Measurements from ENCODE around the gene ATG9B.

ATG9B gene

GRCh38 chr7:150997075-150997511 is 27.2 kb downstream of the ATG9B start:
- Mint-ChIP-seq H3K4me1 (ENCODE audit: low read depth) (no peaks in the 10 kb centered on the region), H3K36me3 (ENCODE audit: low read depth) (no peaks in the 10 kb centered on the region), H3K27me3 (ENCODE audit: low read depth) (no peaks in the 10 kb centered on the region), H3K4me3 (no peak overlapping the region), H3K9me3 (no peaks in the 10 kb centered on the region), H3K27ac (no peak overlapping the region)

DNA sequence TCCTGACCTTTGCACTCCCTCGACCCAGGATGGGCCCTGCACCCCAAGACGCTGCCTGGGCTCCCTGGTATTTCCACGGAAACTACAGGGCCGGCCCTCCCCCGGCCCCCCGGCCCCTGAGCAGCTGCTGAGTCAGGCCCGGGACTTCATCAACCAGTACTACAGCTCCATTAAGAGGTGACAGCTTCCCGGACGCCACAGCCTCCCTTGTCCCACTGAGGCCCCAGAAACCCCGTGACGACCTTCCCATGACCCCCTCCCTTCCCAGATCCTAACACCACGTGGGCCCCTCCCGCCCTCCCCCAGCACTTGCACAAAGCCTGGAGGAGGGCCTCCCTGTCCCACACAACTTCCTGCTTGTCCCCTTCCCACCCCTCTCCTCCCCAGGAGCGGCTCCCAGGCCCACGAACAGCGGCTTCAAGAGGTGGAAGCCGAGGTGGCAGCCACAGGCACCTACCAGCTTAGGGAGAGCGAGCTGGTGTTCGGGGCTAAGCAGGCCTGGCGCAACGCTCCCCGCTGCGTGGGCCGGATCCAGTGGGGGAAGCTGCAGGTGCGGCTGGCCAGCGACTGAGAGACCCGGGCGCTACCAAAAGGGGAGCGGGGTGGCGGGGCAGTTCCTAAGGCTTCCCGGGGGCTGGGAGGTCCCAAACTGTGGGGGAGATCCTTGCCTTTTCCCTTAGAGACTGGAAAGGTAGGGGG is 27.8 kb downstream of the ATG9B start:
- Mint-ChIP-seq H3K4me3 (no peak overlapping the region), H3K36me3 (ENCODE audit: low read depth) (no peaks in the 10 kb centered on the region), H3K27me3 (ENCODE audit: low read depth) (no peaks in the 10 kb centered on the region), H3K27ac (no peak overlapping the region), H3K4me1 (ENCODE audit: low read depth) (no peaks in the 10 kb centered on the region), H3K9me3 (no peaks in the 10 kb centered on the region)

DNA sequence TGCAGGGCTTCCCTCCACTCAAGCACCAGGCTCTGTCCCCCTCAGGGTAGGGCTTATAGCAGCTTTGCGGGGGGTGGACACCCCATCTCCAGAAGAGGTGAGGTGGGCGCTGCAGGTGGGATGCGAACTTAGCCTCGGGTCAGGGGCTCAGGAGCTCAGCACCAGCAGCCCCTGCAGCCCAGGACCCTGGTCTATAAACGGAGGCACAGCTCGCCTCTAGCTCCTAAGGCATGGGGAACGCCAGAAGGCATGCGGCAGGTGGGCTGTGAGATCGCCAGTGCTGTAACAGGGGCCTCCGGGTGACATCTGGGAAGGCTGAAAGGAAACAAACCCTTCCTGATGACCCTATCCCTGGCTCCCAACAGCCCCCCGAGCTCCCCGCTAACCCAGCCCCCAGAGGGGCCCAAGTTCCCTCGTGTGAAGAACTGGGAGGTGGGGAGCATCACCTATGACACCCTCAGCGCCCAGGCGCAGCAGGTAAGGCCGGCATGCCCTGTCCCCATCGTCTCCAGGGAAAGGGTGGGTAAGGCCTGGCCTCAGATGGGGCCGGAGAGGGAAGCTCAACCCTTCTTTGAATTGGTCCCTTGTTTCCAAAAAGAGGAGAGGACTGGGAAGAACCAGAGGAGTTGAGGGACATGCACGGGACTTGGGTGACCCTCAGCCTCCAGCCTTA is 29.3 kb downstream of the ATG9B start:
- Mint-ChIP-seq H3K27me3 (ENCODE audit: low read depth) (no peaks in the 10 kb centered on the region), H3K27ac (no peak overlapping the region), H3K9me3 (peaks cover 9% of the 10 kb centered on the region), H3K4me3 (no peak overlapping the region), H3K36me3 (ENCODE audit: low read depth) (no peaks in the 10 kb centered on the region), H3K4me1 (ENCODE audit: low read depth) (no peaks in the 10 kb centered on the region)

DNA sequence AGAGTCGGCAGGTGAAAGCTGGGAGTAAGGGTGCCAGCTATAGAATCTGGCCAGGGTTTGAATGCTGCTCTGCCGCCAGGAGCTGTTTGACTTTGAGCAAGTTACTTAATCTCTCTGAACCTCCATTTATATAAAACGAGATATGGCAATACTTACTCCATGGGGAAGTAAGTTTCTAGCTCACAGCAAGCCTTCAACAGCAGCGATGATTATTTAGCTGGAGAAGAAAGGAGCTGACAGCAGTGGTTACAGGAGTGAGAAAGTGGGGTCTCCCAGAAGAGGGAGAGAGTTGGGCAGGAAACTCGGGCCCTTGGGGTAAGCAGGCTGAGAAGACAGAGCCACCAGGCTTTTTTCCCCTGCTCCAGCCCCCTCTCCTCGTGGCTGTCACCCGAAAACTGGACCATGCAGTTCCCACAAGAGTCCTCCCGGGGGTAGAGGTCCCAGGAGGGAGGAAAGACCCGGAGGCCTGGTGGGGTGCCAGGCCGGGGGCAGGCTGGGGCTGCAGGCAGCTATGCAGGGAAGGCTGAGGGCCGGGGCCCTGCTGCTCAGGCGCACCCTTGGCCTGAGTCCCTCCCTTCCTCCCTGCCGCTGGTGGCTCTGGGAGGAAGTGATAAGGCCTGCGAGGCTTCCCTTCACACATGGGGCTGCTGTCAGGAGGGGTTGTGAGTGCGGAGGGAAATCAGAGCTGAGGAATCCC is 30.0 kb downstream of the ATG9B start:
- Mint-ChIP-seq H3K27ac (no peak overlapping the region), H3K27me3 (ENCODE audit: low read depth) (no peaks in the 10 kb centered on the region), H3K4me3 (no peak overlapping the region), H3K9me3 (peaks cover 9% of the 10 kb centered on the region), H3K36me3 (ENCODE audit: low read depth) (no peaks in the 10 kb centered on the region), H3K4me1 (ENCODE audit: low read depth) (no peaks in the 10 kb centered on the region)

- Mint-ChIP-seq H3K27me3 (ENCODE audit: low read depth) (peaks cover under 1% of the 10 kb centered on the region), H3K4me3 (no peak overlapping the region), H3K36me3 (ENCODE audit: low read depth) (no peaks in the 10 kb centered on the region), H3K9me3 (peaks cover 9% of the 10 kb centered on the region), H3K27ac (no peak overlapping the region), H3K4me1 (ENCODE audit: low read depth) (peaks cover 7% of the 10 kb centered on the region)
These were observed 30.8 kb downstream of the ATG9B start for GRCh38 chr7:150993511-150993910.

DNA sequence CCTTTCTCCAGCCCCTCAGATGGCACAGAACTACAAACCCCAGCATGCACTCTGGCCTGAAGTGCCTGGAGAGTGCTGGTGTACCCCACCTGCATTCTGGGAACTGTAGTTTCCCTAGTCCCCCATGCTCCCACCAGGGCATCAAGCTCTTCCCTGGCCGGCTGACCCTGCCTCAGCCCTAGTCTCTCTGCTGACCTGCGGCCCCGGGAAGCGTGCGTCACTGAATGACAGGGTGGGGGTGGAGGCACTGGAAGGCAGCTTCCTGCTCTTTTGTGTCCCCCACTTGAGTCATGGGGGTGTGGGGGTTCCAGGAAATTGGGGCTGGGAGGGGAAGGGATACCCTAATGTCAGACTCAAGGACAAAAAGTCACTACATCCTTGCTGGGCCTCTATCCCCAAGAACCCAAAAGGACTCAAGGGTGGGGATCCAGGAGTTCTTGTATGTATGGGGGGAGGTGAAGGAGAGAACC is 31.4 kb downstream of the ATG9B start:
- Mint-ChIP-seq H3K4me3 (no peak overlapping the region), H3K4me1 (ENCODE audit: low read depth) (peaks cover 13% of the 10 kb centered on the region), H3K27me3 (ENCODE audit: low read depth) (peaks cover 6% of the 10 kb centered on the region), H3K9me3 (peaks cover 9% of the 10 kb centered on the region), H3K27ac (no peak overlapping the region), H3K36me3 (ENCODE audit: low read depth) (no peaks in the 10 kb centered on the region)

GRCh38 chr7:150992051-150992640 is 32.1 kb downstream of the ATG9B start:
- Mint-ChIP-seq H3K27ac (no peak overlapping the region), H3K36me3 (ENCODE audit: low read depth) (no peaks in the 10 kb centered on the region), H3K4me1 (ENCODE audit: low read depth) (peaks cover 15% of the 10 kb centered on the region), H3K4me3 (no peak overlapping the region), H3K9me3 (peaks cover 9% of the 10 kb centered on the region), H3K27me3 (ENCODE audit: low read depth) (peaks cover 6% of the 10 kb centered on the region)

- Mint-ChIP-seq H3K27me3 (ENCODE audit: low read depth) (peaks cover 13% of the 10 kb centered on the region), H3K36me3 (ENCODE audit: low read depth) (no peaks in the 10 kb centered on the region), H3K4me1 (ENCODE audit: low read depth) (peaks cover 19% of the 10 kb centered on the region), H3K9me3 (peaks cover 9% of the 10 kb centered on the region), H3K27ac (no peak within 1 kb of the TSS), H3K4me3 (no peak within 1 kb of the TSS)
These were observed 33.7 kb downstream of the ATG9B start, which contains the start of gene NOS3 for GRCh38 chr7:150990416-150991186. TSS of gene NOS3 (plus strand) at chr7:150991017. CDS start at chr7:150993804, 2,787 bp downstream.

DNA sequence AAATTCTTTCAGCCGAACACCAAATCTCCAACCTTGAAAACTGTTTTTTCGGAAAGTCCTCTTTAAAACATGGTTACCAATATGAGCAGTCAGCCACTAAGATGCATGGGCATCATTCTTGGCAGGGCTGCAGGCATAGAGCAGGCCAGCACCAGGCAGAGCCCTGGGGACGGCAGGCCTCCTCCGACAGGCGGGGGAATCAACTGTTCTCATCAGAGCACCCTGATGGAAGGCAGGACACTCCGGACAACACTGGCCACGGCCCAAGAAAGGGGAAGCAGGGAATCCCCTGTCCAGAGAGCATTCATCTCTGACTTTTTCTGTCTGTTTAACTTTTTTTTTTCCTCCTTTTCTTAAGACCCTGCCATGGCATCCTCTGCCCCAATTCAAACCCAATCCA is 34.8 kb downstream of the ATG9B start:
- peaks cover 9% of the 10 kb centered on the region for H3K9me3 Mint-ChIP-seq
- H3K27me3 Mint-ChIP-seq (ENCODE audit: low read depth) = peaks cover 21% of the 10 kb centered on the region
- H3K4me3 Mint-ChIP-seq = no peak overlapping the region
- H3K27ac Mint-ChIP-seq = peak overlapping the region; percentile 32
- H3K36me3 Mint-ChIP-seq (ENCODE audit: low read depth) = no peaks in the 10 kb centered on the region
- peaks cover 19% of the 10 kb centered on the region for H3K4me1 Mint-ChIP-seq (ENCODE audit: low read depth)

DNA sequence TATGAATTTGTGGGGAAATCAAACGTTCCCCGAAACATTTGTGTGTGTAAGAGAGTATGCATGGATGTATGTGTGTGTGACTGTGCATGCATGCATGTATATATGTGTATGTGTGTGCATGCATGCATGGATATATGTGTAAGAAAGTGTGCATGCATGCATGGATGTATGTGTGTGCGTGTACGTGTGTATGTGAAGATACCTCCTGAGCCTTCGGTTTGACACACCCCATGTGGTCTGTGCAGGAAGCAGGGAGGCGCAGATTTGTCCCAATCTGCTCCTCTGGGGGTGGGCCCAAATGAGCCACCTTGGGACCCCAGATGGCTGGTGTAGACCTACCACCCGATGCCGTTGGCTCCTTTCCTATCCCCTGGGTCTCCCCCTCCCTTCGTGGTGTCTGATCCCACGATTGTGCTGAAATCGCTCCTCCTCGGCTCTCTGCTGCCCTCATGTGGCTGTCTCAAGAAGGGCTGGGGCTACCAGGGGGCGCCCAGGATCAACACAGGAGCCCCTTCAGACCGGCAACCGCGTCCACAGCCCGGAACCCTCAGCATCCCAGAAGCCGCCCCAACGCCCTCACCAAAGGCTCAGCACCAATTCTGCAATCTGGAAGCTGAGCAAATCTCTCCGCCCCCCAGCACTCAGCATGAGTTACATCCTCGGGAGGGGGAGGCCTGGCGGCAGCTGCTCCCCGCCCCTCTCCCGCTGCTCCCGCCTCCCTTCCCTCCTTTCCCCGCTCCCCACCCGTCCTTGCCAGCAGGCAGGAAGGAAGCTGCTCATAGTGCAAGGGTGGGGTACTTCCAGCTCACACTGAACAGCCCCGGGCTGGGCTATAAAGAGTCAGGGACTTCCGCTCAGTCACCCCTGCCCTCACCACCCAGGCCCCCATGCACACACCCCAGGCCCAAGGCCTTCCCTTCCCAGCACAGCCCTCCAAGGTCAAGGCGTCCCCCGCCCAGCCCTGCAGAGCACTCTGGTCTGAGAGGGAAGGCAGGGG is 35.8 kb downstream of the ATG9B start:
- H3K9me3 Mint-ChIP-seq = peaks cover 9% of the 10 kb centered on the region
- H3K27me3 Mint-ChIP-seq (ENCODE audit: low read depth) = peaks cover 30% of the 10 kb centered on the region
- no peaks in the 10 kb centered on the region for H3K36me3 Mint-ChIP-seq (ENCODE audit: low read depth)
- H3K4me1 Mint-ChIP-seq (ENCODE audit: low read depth) = peaks cover 19% of the 10 kb centered on the region
- H3K4me3 Mint-ChIP-seq = peak overlapping the region; percentile 47
- H3K27ac Mint-ChIP-seq = no peak overlapping the region

- Mint-ChIP-seq H3K4me1 (ENCODE audit: low read depth) (peaks cover 19% of the 10 kb centered on the region), H3K36me3 (ENCODE audit: low read depth) (no peaks in the 10 kb centered on the region), H3K4me3 (no peak overlapping the region), H3K27ac (no peak overlapping the region), H3K9me3 (peaks cover 9% of the 10 kb centered on the region), H3K27me3 (ENCODE audit: low read depth) (peaks cover 49% of the 10 kb centered on the region)
These were observed 37.7 kb downstream of the ATG9B start for GRCh38 chr7:150986556-150986955.

DNA sequence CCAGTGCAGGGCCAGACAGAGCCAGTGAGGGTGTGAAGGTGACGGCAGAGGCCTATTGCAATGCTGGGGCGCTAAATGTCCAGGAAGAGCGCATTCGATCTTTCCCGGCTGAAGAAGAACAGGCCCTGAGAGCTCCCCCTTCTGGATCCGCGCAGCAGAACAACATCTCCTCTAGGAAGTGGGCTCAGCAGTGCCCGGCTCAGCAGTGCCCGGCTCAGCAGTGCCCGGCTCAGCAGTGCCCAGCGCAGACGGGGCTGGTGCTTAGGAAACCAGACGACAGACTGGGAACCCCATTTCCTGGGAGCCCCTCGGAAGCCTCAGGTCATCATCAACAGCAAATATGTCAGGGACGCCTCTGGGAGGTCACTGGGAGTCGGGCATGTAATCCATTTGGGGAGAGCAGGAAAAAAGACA is 38.2 kb downstream of the ATG9B start:
- Mint-ChIP-seq H3K4me1 (ENCODE audit: low read depth) (peaks cover 19% of the 10 kb centered on the region), H3K36me3 (ENCODE audit: low read depth) (no peaks in the 10 kb centered on the region), H3K9me3 (peaks cover 6% of the 10 kb centered on the region), H3K27ac (no peak overlapping the region), H3K4me3 (no peak overlapping the region), H3K27me3 (ENCODE audit: low read depth) (peaks cover 53% of the 10 kb centered on the region)

- H3K27me3 Mint-ChIP-seq (ENCODE audit: low read depth) = peaks cover 73% of the 10 kb centered on the region
These were observed 40.4 kb downstream of the ATG9B start for GRCh38 chr7:150983893-150984368.

More at GRCh38 chr7:150983893-150984368, 40.4 kb downstream of the ATG9B start:
- no peaks in the 10 kb centered on the region for H3K9me3 Mint-ChIP-seq
- peaks cover 17% of the 10 kb centered on the region for H3K4me1 Mint-ChIP-seq (ENCODE audit: low read depth)
- H3K4me3 Mint-ChIP-seq = no peak overlapping the region
- no peak overlapping the region for H3K27ac Mint-ChIP-seq
- H3K36me3 Mint-ChIP-seq (ENCODE audit: low read depth) = no peaks in the 10 kb centered on the region

Measured in T-helper 1 cell treated with Interleukin-12 subunit alpha and Interleukin-12 subunit beta and Interleukin-4 antibody, amounts not matched to agents 30 μg/mL and 1 μg/mL, for 36 hours (primary cell).